ENCODE data around the gene SLC19A3. TPM values are rescaled to one million over a fixed set of nuclear protein-coding genes. Genes with fewer than 3 reads are reported as not detected.
"Not testable (repeated sequence)": the region's sequence is repeated elsewhere in the genome, so short reads cannot be mapped to it uniquely, and the experiment has no call there.

SLC19A3 gene
- total and polyA plus RNA-seq, 4 donors: 0.63 to 5.1 (median 1.9) TPM

GRCh38 chr2:227745594-227745993, 27.8 kb upstream of the SLC19A3 start, which contains the start of gene SCYGR8:
SCYGR8 (plus strand) TSS chr2:227745894; CDS start chr2:227745894, 0 bp downstream.
- WGBS, 2 donors: 92 to 95% methylated on average over 3 to 7 of the region's 9 CpGs
- Histone ChIP-seq H3K9me3 (ENCODE audit: control insufficient read depth, low read length) (no peaks in the 10 kb centered on the region), H3K4me3 (ENCODE audit: low read length in 2 of 2) (no peak within 1 kb of the TSS), H3K27ac (ENCODE audit: low read depth in 1 of 2, low read length in 2 of 2) (no peak within 1 kb of the TSS), H3K4me1 (ENCODE audit: control insufficient read depth in 1 of 2, insufficient read depth in 2 of 2, low read length in 2 of 2) (no peaks in the 10 kb centered on the region), H3K36me3 (ENCODE audit: control insufficient read depth in 1 of 2, insufficient read depth in 2 of 2, low read length in 1 of 2) (no peaks in the 10 kb centered on the region), H3K27me3 (ENCODE audit: control insufficient read depth in 1 of 2, insufficient read depth in 2 of 2, low read length in 1 of 2) (no peaks in the 10 kb centered on the region)
- intact Hi-C loops (cut with DNase I): no loop called here
- DNase-seq: no peak
- ATAC-seq (ENCODE audit: low FRiP score): no peak

GRCh38 chr2:227740705-227741104, 22.9 kb upstream of the SLC19A3 start:
- DNase-seq; H3K4me3 ChIP-seq (ENCODE audit: low read length in 2 of 2); H3K27ac ChIP-seq (ENCODE audit: low read depth in 1 of 2, low read length in 2 of 2); H3K27me3 ChIP-seq (ENCODE audit: control insufficient read depth in 1 of 2, insufficient read depth in 2 of 2, low read length in 1 of 2); H3K9me3 ChIP-seq (ENCODE audit: control insufficient read depth, low read length); H3K4me1 ChIP-seq (ENCODE audit: control insufficient read depth in 1 of 2, insufficient read depth in 2 of 2, low read length in 2 of 2); ATAC-seq (ENCODE audit: low FRiP score); intact Hi-C loops (cut with DNase I); H3K36me3 ChIP-seq (ENCODE audit: control insufficient read depth in 1 of 2, insufficient read depth in 2 of 2, low read length in 1 of 2): not testable (repeated sequence)
- 58 to 76% methylated on average over 7 of the region's 7 CpGs for WGBS, 2 donors

- intact Hi-C loops (cut with DNase I): no loop called here
- Histone ChIP-seq H3K9me3 (ENCODE audit: control insufficient read depth, low read length) (no peaks in the 10 kb centered on the region), H3K4me3 (ENCODE audit: low read length in 2 of 2) (no peak overlapping the region), H3K4me1 (ENCODE audit: control insufficient read depth in 1 of 2, insufficient read depth in 2 of 2, low read length in 2 of 2) (no peaks in the 10 kb centered on the region), H3K27ac (ENCODE audit: low read depth in 1 of 2, low read length in 2 of 2) (no peak overlapping the region), H3K36me3 (ENCODE audit: control insufficient read depth in 1 of 2, insufficient read depth in 2 of 2, low read length in 1 of 2) (no peaks in the 10 kb centered on the region), H3K27me3 (ENCODE audit: control insufficient read depth in 1 of 2, insufficient read depth in 2 of 2, low read length in 1 of 2) (no peaks in the 10 kb centered on the region)
- 63 to 70% methylated on average over 14 of the region's 14 CpGs for WGBS, 2 donors
- no peak for ATAC-seq (ENCODE audit: low FRiP score)
- no peak for DNase-seq
Observed at GRCh38 chr2:227739351-227739750, 21.5 kb upstream of the SLC19A3 start.

- Histone ChIP-seq H3K9me3 (ENCODE audit: control insufficient read depth, low read length) (peaks cover 2% of the 10 kb centered on the region), H3K4me1 (ENCODE audit: control insufficient read depth in 1 of 2, insufficient read depth in 2 of 2, low read length in 2 of 2) (no peaks in the 10 kb centered on the region), H3K4me3 (ENCODE audit: low read length in 2 of 2) (no peak within 1 kb of the TSS), H3K36me3 (ENCODE audit: control insufficient read depth in 1 of 2, insufficient read depth in 2 of 2, low read length in 1 of 2) (no peaks in the 10 kb centered on the region), H3K27me3 (ENCODE audit: control insufficient read depth in 1 of 2, insufficient read depth in 2 of 2, low read length in 1 of 2) (no peaks in the 10 kb centered on the region), H3K27ac (ENCODE audit: low read depth in 1 of 2, low read length in 2 of 2) (no peak within 1 kb of the TSS)
- DNase-seq: no peak
- 90 to 93% methylated on average over 5 of the region's 5 CpGs for WGBS, 2 donors
- intact Hi-C loops (cut with DNase I): no loop called here
- no peak for ATAC-seq (ENCODE audit: low FRiP score)
Observed at GRCh38 chr2:227728035-227728434, 10.2 kb upstream of the SLC19A3 start, which contains the start of gene SCYGR7. SCYGR7 (plus strand) TSS chr2:227728335; CDS start chr2:227728335, 0 bp downstream.

GRCh38 chr2:227724394-227725039, 6.7 kb upstream of the SLC19A3 start, which contains the start of gene SCYGR6:
SCYGR6 (minus strand) TSS chr2:227724757; CDS start chr2:227724757, 0 bp downstream.
- DNase-seq: no peak
- H3K27ac ChIP-seq (ENCODE audit: low read depth in 1 of 2, low read length in 2 of 2): no peak within 1 kb of the TSS
- H3K4me3 ChIP-seq (ENCODE audit: low read length in 2 of 2): no peak within 1 kb of the TSS
- no peaks in the 10 kb centered on the region for H3K36me3 ChIP-seq (ENCODE audit: control insufficient read depth in 1 of 2, insufficient read depth in 2 of 2, low read length in 1 of 2)
- H3K4me1 ChIP-seq (ENCODE audit: control insufficient read depth in 1 of 2, insufficient read depth in 2 of 2, low read length in 2 of 2): no peaks in the 10 kb centered on the region
- H3K9me3 ChIP-seq (ENCODE audit: control insufficient read depth, low read length): no peaks in the 10 kb centered on the region
- no peaks in the 10 kb centered on the region for H3K27me3 ChIP-seq (ENCODE audit: control insufficient read depth in 1 of 2, insufficient read depth in 2 of 2, low read length in 1 of 2)
- intact Hi-C loops (cut with DNase I): no loop called here
- no peak for ATAC-seq (ENCODE audit: low FRiP score)
- 86 to 88% methylated on average over 15 of the region's 15 CpGs for WGBS, 2 donors

GRCh38 chr2:227722821-227723220, 5.0 kb upstream of the SLC19A3 start:
- WGBS, 2 donors: 65 to 73% methylated on average over 7 of the region's 7 CpGs
- H3K27ac ChIP-seq (ENCODE audit: low read depth in 1 of 2, low read length in 2 of 2); H3K4me1 ChIP-seq (ENCODE audit: control insufficient read depth in 1 of 2, insufficient read depth in 2 of 2, low read length in 2 of 2); H3K36me3 ChIP-seq (ENCODE audit: control insufficient read depth in 1 of 2, insufficient read depth in 2 of 2, low read length in 1 of 2); H3K9me3 ChIP-seq (ENCODE audit: control insufficient read depth, low read length); H3K4me3 ChIP-seq (ENCODE audit: low read length in 2 of 2); H3K27me3 ChIP-seq (ENCODE audit: control insufficient read depth in 1 of 2, insufficient read depth in 2 of 2, low read length in 1 of 2); DNase-seq; ATAC-seq (ENCODE audit: low FRiP score); intact Hi-C loops (cut with DNase I): not testable (repeated sequence)

- Histone ChIP-seq H3K27me3 (ENCODE audit: control insufficient read depth in 1 of 2, insufficient read depth in 2 of 2, low read length in 1 of 2) (no peaks in the 10 kb centered on the region), H3K4me1 (ENCODE audit: control insufficient read depth in 1 of 2, insufficient read depth in 2 of 2, low read length in 2 of 2) (no peaks in the 10 kb centered on the region), H3K9me3 (ENCODE audit: control insufficient read depth, low read length) (no peaks in the 10 kb centered on the region), H3K27ac (ENCODE audit: low read depth in 1 of 2, low read length in 2 of 2) (no peak overlapping the region), H3K36me3 (ENCODE audit: control insufficient read depth in 1 of 2, insufficient read depth in 2 of 2, low read length in 1 of 2) (no peaks in the 10 kb centered on the region), H3K4me3 (ENCODE audit: low read length in 2 of 2) (no peak overlapping the region)
- no peak for ATAC-seq (ENCODE audit: low FRiP score)
- intact Hi-C loops (cut with DNase I): no loop called here
- DNase-seq: no peak
- WGBS, 2 donors: 90 to 91% methylated on average over 4 of the region's 4 CpGs
Observed at GRCh38 chr2:227720680-227721079, 2.9 kb upstream of the SLC19A3 start.

GRCh38 chr2:227719641-227720040, 1.8 kb upstream of the SLC19A3 start:
- no peak for ATAC-seq (ENCODE audit: low FRiP score)
- WGBS, 2 donors: 93 to 94% methylated on average over 4 of the region's 4 CpGs
- intact Hi-C loops (cut with DNase I): loop anchor here in 1 of 2 donors (5.0 kb wide), 1 partner anchor 312 kb away; no protein-coding TSS in a partner anchor
- Histone ChIP-seq H3K27me3 (ENCODE audit: control insufficient read depth in 1 of 2, insufficient read depth in 2 of 2, low read length in 1 of 2) (no peaks in the 10 kb centered on the region), H3K4me3 (ENCODE audit: low read length in 2 of 2) (no peak overlapping the region), H3K4me1 (ENCODE audit: control insufficient read depth in 1 of 2, insufficient read depth in 2 of 2, low read length in 2 of 2) (no peaks in the 10 kb centered on the region), H3K27ac (ENCODE audit: low read depth in 1 of 2, low read length in 2 of 2) (no peak overlapping the region), H3K9me3 (ENCODE audit: control insufficient read depth, low read length) (no peaks in the 10 kb centered on the region), H3K36me3 (ENCODE audit: control insufficient read depth in 1 of 2, insufficient read depth in 2 of 2, low read length in 1 of 2) (no peaks in the 10 kb centered on the region)
- DNase-seq: no peak

GRCh38 chr2:227716501-227716900, 1.3 kb downstream of the SLC19A3 start:
- no peak for DNase-seq
- Histone ChIP-seq H3K27ac (ENCODE audit: low read depth in 1 of 2, low read length in 2 of 2) (no peak overlapping the region), H3K36me3 (ENCODE audit: control insufficient read depth in 1 of 2, insufficient read depth in 2 of 2, low read length in 1 of 2) (no peaks in the 10 kb centered on the region), H3K9me3 (ENCODE audit: control insufficient read depth, low read length) (no peaks in the 10 kb centered on the region), H3K27me3 (ENCODE audit: control insufficient read depth in 1 of 2, insufficient read depth in 2 of 2, low read length in 1 of 2) (no peaks in the 10 kb centered on the region), H3K4me1 (ENCODE audit: control insufficient read depth in 1 of 2, insufficient read depth in 2 of 2, low read length in 2 of 2) (no peaks in the 10 kb centered on the region), H3K4me3 (ENCODE audit: low read length in 2 of 2) (no peak overlapping the region)
- WGBS, 2 donors: 94 to 99% methylated on average over 2 of the region's 2 CpGs
- intact Hi-C loops (cut with DNase I): loop anchor here in 1 of 2 donors (5.0 kb wide), 1 partner anchor 309 kb away; no protein-coding TSS in a partner anchor
- no peak for ATAC-seq (ENCODE audit: low FRiP score)

Data from aorta (tissue), 5 donors.